Epithelial cell of umbilical artery (primary cell): ENCODE data around the gene SFTPA1. TPM values are rescaled to one million over a fixed set of nuclear protein-coding genes. Genes with fewer than 3 reads are reported as not detected.

Experiments used
- total RNA-seq: library from RNA; depleted of rRNA; stranded (reverse); fragments of >200 nt; gene quantifications from 2 replicates; pipeline ENCODE4 v1.2.3, GENCODE V29; 2014

Gene SFTPA1
- total RNA-seq = not detected in 2 replicates

GRCh38 chr10:79610601-79611191 lies at the start of gene SFTPA1:
TSS of gene SFTPA1 (plus strand) at chr10:79610939. CDS start at chr10:79611826, 887 bp downstream.

Other genes starting within 250 kb of the SFTPA1 start
- 1.9 and 2.7 TPM in 2 replicates for gene ZCCHC24, start 165.3 kb upstream of the SFTPA1 start, total RNA-seq
- gene EIF5AL1, start 98.4 kb upstream of the SFTPA1 start, total RNA-seq = 0.30 and 0.65 TPM in 2 replicates
- not detected in 2 replicates for gene SFTPA2, start 50.5 kb upstream of the SFTPA1 start, total RNA-seq
- gene NUTM2B, start 92.3 kb downstream of the SFTPA1 start, total RNA-seq = under 0.01 and 0.15 TPM in 2 replicates
- under 0.01 TPM in 1 of 2 replicates, not detected in the other for gene NUTM2E, start 215.8 kb downstream of the SFTPA1 start, total RNA-seq